Omental fat pad (tissue), 4 donors: ENCODE measurements around the gene SLAMF7. TPM values are rescaled to one million over a fixed set of nuclear protein-coding genes. Genes with fewer than 3 reads are reported as not detected.

ENCODE experiments used
- ATAC-seq: fragments of 150-250 bp; one replicate; pipeline ENCODE4 v1.9.1; 2016; ENCODE audit warnings: mild to moderate bottlenecking, moderate library complexity; ENCODE audit not compliant: low FRiP score
- DNase-seq: peaks from one replicate; pipeline ENCODE4 v3.0.0-alpha.2; 2019; ENCODE audit warnings: low spot score
- CTCF ChIP-seq, 3 donors: fragments of 450-650 bp; IDR thresholded peaks; one replicate each; pipeline ENCODE4 v1.5.1; 2016 to 2017; ENCODE audit warnings: antibody characterized with exemption in 3 of 3, mild to moderate bottlenecking in 3 of 3, moderate library complexity in 2 of 3
- total RNA-seq, 4 donors: library from RNA; depleted of rRNA; stranded (reverse); fragments of >200 nt; gene quantifications; one replicate each; pipeline ENCODE4 v1.1.0, GENCODE V29; 2016

SLAMF7 gene
- total RNA-seq, 4 donors from 2014 or later = 1.1 to 3.2 (median 1.7) TPM

- ATAC-seq (no peak), DNase-seq (no peak)
Measured at GRCh38 chr1:160789702-160790611, 50.9 kb downstream of the SLAMF7 start.

GRCh38 chr1:160794376-160794775 is 55.3 kb downstream of the SLAMF7 start:
- TF ChIP-seq CTCF (IDR thresholded peaks at IDR 0.05) = no peak
- no peak for DNase-seq
- no peak for ATAC-seq

More at GRCh38 chr1:160789702-160790611, 50.9 kb downstream of the SLAMF7 start:
- TF ChIP-seq CTCF (IDR thresholded peaks at IDR 0.05) = no peak

- ATAC-seq (peak; percentile 20), DNase-seq (no peak)
- no peak for TF ChIP-seq CTCF (IDR thresholded peaks at IDR 0.05)
Measured at GRCh38 chr1:160795951-160796383, 56.9 kb downstream of the SLAMF7 start, which contains the start of gene LY9. TSS of gene LY9 (plus strand) at chr1:160796174. CDS start at chr1:160796188, 14 bp downstream.

GRCh38 chr1:160797271-160797709 is 58.2 kb downstream of the SLAMF7 start:
- TF ChIP-seq CTCF (IDR thresholded peaks at IDR 0.05) = no peak
- no peak for ATAC-seq
- DNase-seq = no peak

GRCh38 chr1:160797861-160798273 is 58.8 kb downstream of the SLAMF7 start:
- DNase-seq (no peak), ATAC-seq (no peak)
- no peak for TF ChIP-seq CTCF (IDR thresholded peaks at IDR 0.05)

- ATAC-seq (no peak), DNase-seq (no peak)
- no peak for TF ChIP-seq CTCF (IDR thresholded peaks at IDR 0.05)
Measured at GRCh38 chr1:160798439-160798838, 59.4 kb downstream of the SLAMF7 start.
